Posterior vena cava (tissue), 2 donors: Measurements from ENCODE around the gene TUBB2A. TPM values are rescaled to one million over a fixed set of nuclear protein-coding genes. Genes with fewer than 3 reads are reported as not detected.
"Not testable (repeated sequence)": the region's sequence is repeated elsewhere in the genome, so short reads cannot be mapped to it uniquely, and the experiment has no call there.

ENCODE experiments used
- DNase-seq: peaks from one replicate; pipeline ENCODE4 v3.0.0-alpha.2; 2020; ENCODE audit warnings: low spot score
- intact Hi-C, 2 donors: fragments of 100-400 bp; cut with DNase I; formaldehyde crosslinking; loops; one replicate each; pipeline versions ENCODE4 v1.14.1 to v1.14.2; 2022 to 2023
- total RNA-seq, 2 donors: library from RNA; stranded (reverse); fragmentation: NEBNext Ultra II Directional; extraction: Animal tissue kit (Norgen Biotek cat#: 25700); gene quantifications; one replicate each; pipeline ENCODE4 v1.2.1, GENCODE V29; 2021
- donor health status: DM: yes; HTN: yes; CAD: no.
- donor health status: DM: yes; HTN: yes; CAD: no.

TUBB2A gene
- total RNA-seq, 2 donors from 2014 or later: 58.2 to 73.8 TPM

DNA sequence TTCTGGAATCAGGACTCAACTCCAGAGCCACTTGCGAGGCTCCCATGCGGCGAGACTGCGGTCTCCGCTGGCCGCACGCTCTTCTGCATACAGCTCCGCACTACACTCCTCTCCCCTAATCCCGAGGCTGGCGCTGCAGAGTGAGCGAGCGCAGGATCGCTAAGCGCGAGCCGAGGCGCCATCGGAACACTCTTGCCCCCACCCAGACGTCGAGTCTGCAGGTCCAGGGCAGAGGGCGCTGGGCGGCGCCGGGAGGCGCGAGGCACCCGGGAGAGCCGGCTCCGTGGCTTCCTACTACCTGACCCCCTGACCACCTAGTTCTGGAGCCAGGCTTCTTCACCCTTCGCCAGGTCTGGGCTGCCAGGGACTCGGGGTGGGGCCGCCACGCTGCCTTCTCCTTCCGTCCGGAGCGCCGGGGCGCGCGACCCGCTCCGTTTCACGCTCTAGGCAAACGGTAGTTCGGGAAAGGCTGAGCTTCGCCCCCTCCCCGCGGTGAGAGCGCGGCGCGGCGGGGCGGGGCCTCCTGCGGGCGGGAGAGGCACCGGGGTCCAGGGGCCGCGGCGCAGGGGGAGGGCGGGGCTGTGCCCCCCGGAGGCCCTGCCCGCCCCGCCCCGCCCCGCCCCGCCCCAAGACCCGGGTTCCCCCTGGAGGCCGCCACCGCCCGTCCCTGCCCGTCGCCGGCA lies 5.4 kb upstream of the TUBB2A start:
- intact Hi-C loops: loop anchor here in 1 of 2 donors (5.0 kb wide), 1 partner anchor 90 kb away; no protein-coding TSS in a partner anchor

DNA sequence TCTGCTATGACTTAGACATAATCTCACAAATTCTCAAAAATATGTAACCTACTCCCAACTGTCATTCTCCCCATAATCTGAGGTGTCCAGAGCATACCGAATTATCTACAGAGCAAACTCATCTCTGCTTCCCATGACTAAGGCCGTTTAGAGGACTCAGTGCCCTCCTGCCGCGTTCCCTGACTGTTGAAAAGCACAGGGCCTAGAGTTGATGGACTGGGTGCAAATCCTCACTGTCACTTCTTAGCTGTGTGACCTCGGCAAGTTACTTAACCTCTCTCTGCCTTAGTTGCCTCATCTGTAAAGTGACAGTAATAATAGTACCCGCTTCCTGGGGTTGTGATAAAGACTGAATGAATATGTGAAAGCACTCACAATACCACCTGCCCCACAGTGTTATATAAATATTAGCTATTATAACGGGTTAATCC lies 4.7 kb upstream of the TUBB2A start:
- intact Hi-C loops: loop anchor here in 1 of 2 donors (5.0 kb wide), 1 partner anchor 90 kb away; no protein-coding TSS in a partner anchor
- DNase-seq: no peak

More for the DNA sequence above, 5.4 kb upstream of the TUBB2A start:
- DNase-seq: peak; percentile 89

DNA sequence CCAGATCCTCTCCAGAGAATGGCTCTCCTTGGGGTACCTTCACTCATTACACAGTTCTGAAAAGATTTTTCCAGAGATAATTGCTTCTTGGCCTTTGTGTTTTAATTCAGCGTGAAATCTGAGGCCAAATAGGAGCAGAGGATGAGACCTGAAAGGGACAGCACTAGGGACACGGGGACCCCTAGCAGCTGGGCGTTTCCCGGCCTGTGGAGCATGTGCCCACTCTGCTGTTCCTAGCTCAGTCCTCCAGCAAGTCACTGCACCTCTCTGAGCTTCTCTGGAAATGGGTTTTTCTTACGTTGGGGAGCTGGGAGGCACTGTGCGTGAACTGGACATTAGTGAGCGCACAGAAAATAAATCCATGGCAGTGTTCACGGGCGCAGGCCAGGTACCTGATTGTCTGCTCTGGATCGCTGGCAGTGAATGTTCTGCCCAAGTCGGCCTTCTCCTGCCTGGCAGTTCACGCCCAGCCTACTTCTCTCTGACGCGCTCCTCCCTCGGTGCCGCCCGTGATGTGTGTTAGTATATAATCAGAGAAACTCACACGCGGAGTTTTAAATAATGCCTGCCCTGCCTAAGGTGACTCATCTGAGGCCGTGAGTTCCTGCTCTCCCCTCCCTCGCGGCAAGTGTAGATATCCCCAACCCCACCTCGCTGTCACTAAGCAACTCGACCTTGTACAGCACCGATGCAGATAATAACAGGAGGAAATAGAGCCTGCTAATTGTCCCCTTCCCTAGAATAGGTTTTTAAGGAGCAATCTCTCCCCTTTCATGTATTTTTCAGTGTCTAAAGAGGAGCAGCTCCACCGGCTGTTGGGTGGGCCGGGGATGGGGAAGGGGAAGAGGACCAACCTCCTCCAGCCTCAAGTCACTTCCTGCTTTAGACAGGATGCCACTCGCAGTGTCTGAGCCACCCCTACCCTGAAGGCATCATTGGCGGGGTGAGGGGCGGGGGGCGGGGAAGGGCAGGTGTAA lies 2.7 kb upstream of the TUBB2A start:
- no peak for DNase-seq
- intact Hi-C loops: loop anchor here (2.0 to 5.0 kb wide), 2 partner anchors 89 to 92 kb away; no protein-coding TSS in a partner anchor

DNA sequence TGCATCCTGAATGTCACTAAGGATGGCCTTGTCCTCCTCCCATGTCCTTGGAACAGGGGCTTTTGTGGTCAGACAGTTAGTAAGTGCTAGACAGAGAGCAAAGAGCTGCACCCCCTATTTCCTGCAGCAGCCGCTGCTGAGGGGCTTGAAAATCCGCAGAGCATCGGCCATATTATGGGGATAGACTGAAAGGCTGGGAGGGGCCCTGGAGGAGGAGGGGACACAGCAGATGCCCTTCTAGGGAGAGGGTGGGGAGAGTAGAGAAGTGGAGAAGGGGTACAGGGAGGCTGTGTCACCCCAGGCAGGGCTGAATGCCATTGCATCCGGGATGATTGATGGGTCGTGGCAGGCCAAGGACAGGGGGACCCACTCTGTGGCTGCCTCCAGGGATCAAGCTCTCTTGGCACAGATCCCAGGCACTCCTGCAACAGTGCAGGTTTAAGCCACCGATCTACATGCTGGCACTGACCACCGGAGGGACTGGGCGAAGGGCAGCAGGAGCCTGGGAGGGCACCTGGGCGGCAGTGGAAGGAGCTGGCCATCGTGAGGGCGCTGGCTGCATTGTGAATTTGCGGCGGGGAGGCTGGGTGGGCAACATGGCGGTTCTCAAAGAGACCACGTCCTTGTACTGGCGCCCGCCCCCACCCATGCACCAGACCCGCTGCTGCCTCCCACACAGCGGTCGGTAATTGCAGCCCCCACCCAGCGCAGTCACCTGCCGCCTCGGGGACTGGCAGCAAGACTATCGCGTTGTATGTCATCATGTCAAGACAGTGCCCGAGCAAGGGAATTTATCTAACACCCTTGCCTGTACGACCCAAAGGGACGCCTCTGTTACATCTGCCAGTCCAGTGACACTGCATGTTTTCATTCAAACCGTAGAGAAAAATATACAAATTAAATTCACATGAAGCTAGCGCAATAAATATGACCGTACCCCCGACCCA lies 887 bp downstream of the TUBB2A start:
- DNase-seq, intact Hi-C loops: not testable (repeated sequence)

DNA sequence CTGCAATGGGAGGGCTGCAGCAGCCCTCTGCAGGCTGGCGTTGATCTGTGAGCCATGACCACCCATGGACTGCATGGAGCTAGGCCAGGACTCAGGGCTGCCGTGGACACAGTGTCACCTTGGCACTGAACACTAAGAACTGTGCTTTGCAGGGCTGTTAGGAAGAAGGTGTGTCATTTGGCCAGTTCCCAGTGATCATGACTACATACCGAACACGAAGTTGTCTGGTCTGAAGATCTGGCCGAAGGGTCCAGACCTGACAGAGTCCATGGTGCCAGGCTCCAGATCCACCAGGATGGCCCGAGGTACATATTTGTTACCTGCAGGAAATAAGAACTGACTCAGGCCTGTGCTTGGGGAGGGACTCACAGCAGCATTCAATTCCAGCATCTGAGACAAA lies 1.9 kb downstream of the TUBB2A start:
- intact Hi-C loops, DNase-seq: not testable (repeated sequence)

DNA sequence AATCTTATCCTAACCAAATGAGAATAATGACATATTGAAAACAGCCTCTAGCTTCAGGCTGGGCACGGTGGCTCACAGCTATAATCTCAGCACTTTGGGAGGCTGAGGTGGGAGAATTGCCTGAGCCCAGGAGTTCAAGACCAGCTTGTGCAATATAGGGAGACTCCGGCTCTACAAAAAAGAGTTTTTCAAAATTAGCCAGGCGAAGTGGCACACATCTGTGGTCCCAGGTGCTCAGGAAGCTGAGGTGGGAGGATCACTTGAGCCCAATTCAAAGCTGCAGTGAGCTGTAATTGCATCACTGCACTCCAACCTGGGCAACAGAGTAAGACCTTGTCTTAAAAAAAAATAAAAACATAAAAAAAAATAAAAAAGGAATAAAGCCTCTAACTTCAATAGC lies 4.7 kb downstream of the TUBB2A start:
- intact Hi-C loops: no loop called here
- DNase-seq: no peak

DNA sequence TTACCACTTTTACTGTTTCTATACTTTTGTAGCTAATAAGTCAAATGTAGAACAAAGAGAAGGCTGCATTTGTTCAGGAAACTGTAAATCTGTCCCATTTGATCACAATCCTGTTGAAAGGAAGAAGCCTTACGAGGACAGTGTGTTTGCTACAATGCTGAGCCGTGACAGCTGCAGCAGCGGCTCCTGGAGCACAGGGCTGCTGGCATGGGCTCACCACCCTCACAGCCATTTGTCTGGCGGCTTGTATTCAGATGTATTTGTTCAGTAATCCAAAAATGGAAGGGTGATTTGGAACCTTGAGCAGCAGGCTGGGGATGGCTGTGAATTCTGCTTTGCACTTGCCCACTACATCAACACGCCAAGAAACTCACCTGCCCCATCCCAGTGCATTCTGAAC lies 5.7 kb downstream of the TUBB2A start:
- no peak for DNase-seq
- intact Hi-C loops: no loop called here

DNA sequence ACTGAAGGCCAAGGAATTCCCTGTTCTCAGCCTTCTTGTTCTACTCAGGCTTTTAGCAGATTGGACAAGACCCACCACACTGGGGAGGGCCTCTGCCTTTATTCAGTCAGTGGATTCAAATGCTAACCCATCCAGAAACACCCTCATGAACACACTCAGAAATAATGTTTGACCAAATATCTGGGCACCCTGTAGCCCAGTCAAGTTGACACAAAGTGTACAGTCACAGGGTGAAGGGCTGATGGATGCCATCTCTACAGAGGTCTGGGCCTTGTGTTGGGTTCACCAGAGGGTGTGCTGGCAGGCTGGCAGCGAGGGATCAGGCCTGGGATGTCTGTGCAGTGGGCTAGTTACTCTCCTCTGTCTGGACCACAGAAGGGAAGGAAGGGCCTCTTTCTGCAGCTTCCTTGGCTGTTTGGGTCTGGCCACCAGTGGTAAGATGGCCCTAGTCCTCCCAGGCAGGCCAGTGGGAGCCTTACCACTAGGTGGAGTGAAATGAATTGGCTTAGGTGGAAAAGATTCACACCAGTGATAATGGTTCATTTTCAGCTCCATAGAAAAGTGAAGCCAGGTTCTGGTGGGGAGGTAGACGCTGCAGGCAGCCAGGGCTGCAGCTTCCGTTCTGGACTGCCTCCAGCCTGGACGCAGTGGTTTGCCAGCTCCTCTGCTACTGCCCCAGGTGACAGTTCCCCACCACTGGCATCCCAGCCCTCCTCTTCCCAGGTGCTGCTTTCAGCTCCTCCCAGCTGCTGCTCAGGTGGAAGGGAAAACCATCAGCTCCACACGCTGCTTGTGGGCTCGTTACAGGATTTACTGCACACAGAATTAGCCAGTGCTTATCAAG lies 9.2 kb downstream of the TUBB2A start:
- no peak for DNase-seq
- intact Hi-C loops: no loop called here

DNA sequence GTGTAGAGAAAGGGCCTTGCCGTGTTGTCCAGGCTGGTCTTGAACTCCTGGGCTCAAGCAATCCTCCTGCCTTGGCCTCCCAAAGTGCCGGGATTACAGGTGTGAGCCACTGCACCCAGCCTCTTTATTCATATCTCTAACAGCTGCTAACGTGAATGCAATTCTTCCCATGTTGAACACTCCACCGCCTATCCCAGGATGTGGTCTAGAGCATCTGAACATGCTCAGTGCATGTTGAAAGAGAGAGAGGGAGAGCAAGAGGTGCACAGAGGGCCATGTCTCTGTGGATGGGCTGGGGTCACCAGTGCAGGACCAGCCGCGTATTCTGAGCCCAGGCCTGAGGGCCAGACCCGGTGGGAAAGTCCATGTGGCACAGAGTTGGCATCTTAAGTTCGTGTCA lies 12.8 kb downstream of the TUBB2A start:
- intact Hi-C loops: no loop called here
- DNase-seq: no peak

DNA sequence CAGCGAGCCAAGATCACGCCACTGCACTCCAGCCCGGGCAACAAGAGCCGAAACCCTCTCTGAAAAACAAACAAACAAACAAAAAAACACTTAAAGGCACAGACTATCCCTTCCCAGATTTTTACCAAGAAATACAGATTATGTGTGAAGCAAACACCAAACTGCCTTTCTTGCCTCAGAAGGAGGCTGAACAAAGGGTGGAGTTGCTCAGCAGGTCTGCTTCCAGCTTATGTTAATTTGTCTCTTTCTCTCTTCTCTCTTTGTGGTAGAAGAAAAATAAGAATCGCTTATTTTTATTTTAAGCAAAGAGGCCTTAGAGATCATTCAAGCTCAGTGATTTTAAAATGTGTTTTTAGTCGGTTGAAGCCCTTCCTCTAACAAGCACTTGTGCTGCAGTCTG lies 14.2 kb downstream of the TUBB2A start:
- intact Hi-C loops: no loop called here
- no peak for DNase-seq

DNA sequence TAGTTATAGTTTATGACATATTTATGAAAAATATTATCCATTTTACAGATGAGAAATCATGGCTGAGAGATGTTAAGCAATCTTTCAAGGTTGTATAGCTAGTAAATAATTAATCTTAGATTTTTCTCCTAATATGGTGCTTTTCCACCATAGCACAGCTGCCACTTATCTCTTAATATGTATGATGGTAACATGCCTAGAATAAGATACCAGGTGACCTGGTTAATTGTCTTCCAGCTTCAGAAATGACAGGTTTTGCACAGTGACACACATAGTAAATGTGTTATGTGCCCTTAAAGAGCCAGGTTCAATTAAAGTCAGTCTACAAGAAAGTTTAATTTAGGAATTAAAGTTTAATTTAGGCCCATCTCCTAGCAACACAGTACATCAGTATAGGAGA lies 14.8 kb downstream of the TUBB2A start:
- intact Hi-C loops: no loop called here
- no peak for DNase-seq

DNA sequence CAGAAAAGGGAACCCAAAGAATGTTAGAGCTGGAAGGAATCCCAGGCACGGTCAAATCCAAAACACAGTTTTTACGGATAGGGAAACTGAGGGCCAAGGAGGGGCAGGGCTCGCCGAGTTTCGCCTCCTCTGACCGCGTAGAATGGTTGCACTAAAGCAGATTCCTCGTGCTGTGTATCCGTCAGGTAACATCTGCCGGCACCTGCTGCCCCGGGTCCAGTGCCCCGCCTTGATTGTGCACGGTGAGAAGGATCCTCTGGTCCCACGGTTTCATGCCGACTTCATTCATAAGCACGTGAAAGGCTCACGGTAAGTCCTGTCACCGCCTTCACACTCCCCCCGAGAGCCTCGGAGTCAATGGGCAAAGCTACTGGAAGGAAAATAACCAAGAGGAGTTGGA lies 17.1 kb downstream of the TUBB2A start:
- peak; percentile 56 for DNase-seq
- intact Hi-C loops: no loop called here

DNA sequence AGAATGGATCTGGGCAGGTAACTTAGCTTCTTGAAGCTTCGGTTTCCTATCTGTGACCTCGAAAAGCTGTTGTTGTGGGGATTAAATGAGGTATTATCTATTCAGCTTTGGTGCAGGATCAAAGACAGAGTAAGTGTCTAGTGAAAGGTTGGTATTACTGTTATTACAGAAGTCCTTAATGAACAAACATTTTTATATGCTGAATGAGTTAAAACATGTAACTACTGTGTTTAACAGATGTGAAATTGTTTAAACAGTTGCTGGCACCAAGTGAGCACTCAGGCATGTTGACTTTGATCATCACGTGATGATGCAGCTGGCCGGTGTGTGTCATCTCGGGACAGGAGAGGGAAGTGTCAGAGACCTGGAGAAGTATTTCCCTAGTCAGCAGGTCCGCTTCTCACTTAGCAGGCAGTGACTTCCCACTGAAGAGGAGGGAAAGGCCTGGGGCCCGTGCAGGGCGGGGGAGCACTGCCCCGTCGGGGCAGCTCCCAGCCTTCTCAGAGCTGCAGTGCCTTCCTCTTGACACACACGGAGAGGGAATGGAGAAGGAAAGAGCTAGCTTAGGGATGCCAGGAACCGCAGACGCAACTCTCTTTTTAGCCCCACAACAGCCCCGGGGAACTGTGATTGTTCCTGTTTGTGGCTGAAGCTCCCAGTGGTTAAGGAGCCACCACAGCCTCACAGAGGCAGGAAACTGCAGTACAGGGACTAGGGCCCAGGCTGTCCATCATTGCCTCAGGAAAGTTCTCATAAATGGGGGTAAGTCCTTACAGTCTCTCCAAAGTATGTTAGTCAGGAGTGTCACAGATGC lies 18.0 kb downstream of the TUBB2A start:
- intact Hi-C loops: loop anchor here in 1 of 2 donors (5.0 kb wide), 1 partner anchor 1028 kb away; no protein-coding TSS in a partner anchor
- peak; percentile 85 for DNase-seq

DNA sequence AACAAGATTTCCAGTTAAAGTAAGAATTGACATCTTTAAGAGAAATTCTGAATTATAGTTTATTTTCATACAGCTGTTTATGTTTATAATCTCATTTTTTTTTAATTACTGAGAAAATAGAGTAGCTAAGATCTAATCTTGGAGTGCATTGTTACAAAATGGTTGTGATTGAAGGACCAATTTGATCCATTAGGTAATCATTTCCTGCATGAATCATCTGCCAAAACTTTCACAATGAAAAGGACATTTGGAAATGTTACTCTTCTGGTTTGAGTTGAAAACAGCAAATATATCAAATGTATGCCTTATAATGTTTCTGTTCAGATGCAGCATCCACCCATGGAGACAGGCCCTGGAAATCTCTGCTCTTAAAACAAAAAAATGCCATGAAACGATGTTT lies 19.0 kb downstream of the TUBB2A start:
- DNase-seq: no peak
- intact Hi-C loops: loop anchor here in 1 of 2 donors (1.0 to 5.0 kb wide), 2 partner anchors 68 to 1029 kb away; no protein-coding TSS in a partner anchor

DNA sequence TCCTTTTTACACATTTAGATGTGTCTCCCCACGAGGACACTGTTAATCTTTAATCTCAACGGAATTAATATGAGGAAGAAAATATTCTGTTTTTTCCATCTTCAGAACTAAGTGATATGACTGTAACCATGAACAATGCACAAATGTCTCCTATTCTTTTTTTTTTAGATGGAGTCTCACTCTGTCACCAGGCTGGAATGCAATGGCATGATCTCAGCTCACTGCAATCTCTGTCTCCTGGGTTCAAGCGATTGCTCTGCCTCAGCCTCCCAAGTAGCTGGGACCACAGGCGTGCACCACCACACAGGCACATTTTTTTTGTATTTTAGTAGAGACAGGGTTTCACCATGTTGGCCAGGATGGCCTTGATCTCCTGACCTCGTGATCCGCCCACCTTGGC lies 19.5 kb downstream of the TUBB2A start:
- not testable (repeated sequence) for DNase-seq
- intact Hi-C loops: loop anchor here in 1 of 2 donors (1.0 to 5.0 kb wide), 2 partner anchors 68 to 1029 kb away; no protein-coding TSS in a partner anchor

DNA sequence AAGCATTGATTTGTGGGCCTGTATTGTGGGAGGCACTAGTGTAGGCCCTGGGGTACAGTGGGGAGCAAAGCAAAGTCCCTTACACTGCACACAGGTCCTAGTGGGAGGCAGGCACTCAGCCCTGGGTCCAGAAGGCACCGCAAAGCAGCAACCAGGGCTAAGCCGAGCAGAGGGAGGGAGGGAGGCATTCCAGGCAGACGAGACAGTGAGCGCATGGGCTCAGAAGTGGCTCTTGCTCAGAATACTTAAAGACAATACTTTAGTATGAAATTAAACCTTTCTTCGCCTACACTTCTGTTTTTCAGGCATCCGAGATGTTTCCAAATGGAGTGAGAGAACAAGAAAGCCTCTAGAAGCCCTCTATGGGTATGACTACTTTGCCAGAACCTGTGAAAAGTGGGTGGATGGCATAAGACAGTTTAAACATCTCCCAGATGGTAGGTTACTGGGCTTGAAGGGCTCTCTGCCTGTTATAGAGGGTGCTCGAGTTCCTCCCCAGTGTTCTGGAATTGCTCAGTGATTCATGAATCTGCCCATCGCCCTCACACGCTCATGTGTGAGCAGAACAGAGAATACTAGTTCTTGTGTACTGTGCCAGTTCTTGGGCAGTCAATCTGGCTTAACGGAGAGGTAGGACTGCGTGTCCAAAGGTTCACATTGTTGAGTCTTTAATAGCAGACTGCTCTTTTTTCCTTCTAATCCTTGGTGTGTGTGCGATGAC lies 20.1 kb downstream of the TUBB2A start:
- peak; percentile 47 for DNase-seq
- intact Hi-C loops: loop anchor here in 1 of 2 donors (5.0 kb wide), 1 partner anchor 1030 kb away; no protein-coding TSS in a partner anchor
